Epithelial cell of esophagus (primary cell): ENCODE results near the gene ABHD1.

Experiments used
- DNase-seq: peaks from one replicate; pipeline ENCODE4 v3.0.0; 2010; ENCODE audit warnings: low read depth
- H3K4me3 ChIP-seq: 2 replicates; pipeline ENCODE4 v1.5.1; 2011; ENCODE audit warnings: mild to moderate bottlenecking, low read length, control low read depth
- TF ChIP-seq, protein P1 (sequence below): IDR thresholded peaks from 2 replicates; pipeline ENCODE4 v1.5.1; 2011; ENCODE audit warnings: low read depth, mild to moderate bottlenecking, low read length, control low read depth, inconsistent platforms; ENCODE audit not compliant: insufficient read depth; ENCODE audit errors: missing control alignments

The ABHD1 gene

DNA sequence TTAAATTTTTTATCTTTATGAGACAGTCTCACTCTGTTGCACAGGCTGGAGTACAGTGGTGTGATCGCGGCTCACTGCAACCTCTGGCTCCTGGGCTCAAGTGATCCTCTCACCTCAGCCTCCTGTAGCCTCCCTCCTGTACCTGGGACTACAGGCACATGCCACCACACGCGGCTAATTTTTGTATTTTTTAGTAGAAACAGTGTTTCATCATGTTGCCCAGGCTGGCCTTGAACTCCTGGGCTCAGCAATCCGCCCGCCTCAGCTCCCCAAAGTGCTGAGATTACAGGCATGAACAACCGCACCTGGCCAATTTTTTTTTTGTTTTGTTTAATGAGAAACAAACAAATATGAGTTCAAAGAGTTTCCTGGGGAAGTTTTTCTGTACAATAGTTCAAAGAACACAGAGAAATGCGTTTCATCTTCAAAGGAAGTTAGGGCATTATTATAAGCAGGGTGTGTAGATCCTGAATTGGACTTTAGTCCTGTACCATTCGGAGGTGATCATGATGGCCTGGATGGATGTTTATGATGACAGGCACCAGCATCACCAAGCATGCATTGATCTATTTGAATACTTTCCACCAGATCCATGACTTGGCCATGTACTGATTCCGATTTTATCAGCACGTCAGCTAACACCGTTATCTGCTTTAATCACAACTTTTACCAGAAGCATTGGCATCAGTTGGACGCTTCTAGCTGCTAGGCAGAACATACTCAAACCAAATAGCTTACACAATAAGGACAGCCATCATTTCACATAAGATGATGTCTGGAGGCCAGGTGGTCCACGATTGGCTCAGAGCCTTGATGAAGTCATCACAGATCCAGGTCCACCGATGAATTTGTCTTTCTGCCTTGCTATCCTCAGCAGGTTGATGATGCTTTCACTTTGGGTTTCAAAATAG is 54.1 kb downstream of the ABHD1 start:
- TF ChIP-seq, protein P1, sequence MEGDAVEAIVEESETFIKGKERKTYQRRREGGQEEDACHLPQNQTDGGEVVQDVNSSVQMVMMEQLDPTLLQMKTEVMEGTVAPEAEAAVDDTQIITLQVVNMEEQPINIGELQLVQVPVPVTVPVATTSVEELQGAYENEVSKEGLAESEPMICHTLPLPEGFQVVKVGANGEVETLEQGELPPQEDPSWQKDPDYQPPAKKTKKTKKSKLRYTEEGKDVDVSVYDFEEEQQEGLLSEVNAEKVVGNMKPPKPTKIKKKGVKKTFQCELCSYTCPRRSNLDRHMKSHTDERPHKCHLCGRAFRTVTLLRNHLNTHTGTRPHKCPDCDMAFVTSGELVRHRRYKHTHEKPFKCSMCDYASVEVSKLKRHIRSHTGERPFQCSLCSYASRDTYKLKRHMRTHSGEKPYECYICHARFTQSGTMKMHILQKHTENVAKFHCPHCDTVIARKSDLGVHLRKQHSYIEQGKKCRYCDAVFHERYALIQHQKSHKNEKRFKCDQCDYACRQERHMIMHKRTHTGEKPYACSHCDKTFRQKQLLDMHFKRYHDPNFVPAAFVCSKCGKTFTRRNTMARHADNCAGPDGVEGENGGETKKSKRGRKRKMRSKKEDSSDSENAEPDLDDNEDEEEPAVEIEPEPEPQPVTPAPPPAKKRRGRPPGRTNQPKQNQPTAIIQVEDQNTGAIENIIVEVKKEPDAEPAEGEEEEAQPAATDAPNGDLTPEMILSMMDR, result no peak
- H3K4me3 ChIP-seq, result no peak overlapping the region
- DNase-seq, result no peak

DNA sequence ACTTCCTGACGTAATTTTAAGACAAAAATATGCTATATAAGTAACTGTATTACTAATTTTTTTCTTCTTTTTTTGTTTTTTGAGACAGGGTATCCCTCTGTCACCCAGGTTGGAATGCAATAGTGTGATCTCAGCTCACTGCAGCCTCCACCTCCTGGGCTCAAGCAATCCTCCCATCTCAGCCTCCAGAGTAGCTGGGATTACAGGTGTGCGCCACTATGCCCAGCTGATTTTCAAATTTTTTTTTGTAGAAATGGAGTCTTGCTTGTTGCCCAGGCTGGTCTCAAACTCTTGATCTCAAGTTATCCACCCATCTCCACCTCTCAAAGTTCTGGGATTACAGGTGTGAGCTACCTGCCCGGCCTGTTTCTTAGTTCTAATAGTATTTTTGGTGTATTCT is 54.9 kb downstream of the ABHD1 start:
- TF ChIP-seq, protein P1, result no peak
- DNase-seq, result no peak
- H3K4me3 ChIP-seq, result no peak overlapping the region

DNA sequence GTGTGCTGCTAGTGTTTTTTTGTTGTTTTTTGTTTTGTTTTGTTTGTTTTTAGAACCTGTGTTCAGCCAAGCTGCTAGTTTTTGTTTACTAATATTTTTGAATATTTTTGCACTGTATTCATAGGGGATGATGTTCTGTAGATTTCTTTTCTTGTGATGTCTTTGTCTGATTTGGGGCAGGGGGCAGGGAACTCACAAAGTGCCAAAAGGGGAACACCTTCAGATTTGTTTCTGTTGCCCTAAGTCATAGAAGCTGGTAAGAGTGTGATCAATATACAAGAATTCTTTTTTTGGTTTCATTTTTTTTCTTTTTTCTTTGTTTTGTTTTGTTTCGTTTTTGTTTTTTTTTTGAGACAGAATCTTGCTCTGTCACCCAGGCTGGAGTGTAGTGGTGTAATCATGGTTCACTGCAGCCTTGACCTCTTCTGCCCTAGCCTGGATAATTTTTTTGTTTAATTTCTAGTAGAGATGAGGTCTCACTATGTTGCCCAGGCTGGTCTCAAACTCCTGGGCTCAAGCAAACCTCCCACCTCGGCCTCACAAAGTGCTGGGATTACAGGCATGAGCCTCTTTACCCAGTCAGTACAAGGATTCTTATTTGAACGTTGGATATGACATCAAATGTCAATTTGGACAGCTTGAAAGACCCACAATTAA is 55.9 kb downstream of the ABHD1 start:
- no peak overlapping the region for H3K4me3 ChIP-seq
- TF ChIP-seq, protein P1, result no peak
- no peak for DNase-seq
